ENCODE data around the gene CASQ2. TPM values are rescaled to one million over a fixed set of nuclear protein-coding genes. Genes with fewer than 3 reads are reported as not detected.

The CASQ2 gene
- total and polyA plus RNA-seq, 2 of the 13 experiments (the other 11 are each of a cell fraction or from before 2014, with no cell fraction given), result not detected

DNA sequence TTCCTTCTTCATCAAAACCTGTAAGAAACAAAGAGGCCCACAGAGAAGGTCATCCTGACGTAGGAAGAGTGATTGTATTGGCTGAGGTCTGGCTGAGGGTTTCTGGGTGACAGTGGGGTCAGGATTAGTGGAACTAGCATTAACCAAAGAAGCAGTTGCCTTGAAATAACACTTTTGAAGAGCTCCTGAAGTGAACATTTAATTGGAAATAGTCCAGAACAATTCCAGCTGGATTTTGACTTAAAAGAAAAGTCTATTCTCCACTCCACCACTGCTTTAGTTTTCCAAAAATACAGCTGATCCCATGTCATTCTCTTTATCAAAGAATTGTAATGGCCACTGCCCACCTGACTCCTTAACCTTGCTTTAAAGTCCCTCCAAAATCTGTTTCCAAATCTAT is 27.7 kb downstream of the CASQ2 start:
- Histone ChIP-seq H3K27me3 (ENCODE audit: control insufficient read depth in 1 of 2, insufficient read depth in 2 of 2, low read length in 2 of 2) (no peaks in the 10 kb centered on the region), H3K4me1 (ENCODE audit: insufficient read depth, low read length) (no peaks in the 10 kb centered on the region), H3K9ac (ENCODE audit: insufficient read depth, low read depth, low read length) (no peak overlapping the region), H3K4me2 (ENCODE audit: low read depth, low read length) (no peak overlapping the region), H3K27ac (ENCODE audit: extremely low read length, insufficient read depth, low read length) (no peak overlapping the region), H3K36me3 (replicated peaks in 1 of 2; ENCODE audit: control insufficient read depth in 1 of 2, insufficient read depth in 2 of 2, low read length in 2 of 2) (no peaks in the 10 kb centered on the region), H3K4me3 (replicated peaks in 1 of 3; ENCODE audit: insufficient read depth in 1 of 3, low read depth in 2 of 3, low read length in 3 of 3) (no peak overlapping the region), H3K9me3 (ENCODE audit: low read length) (no peaks in the 10 kb centered on the region), H2AFZ (ENCODE audit: low read length) (no peak overlapping the region), H4K20me1 (ENCODE audit: insufficient read depth, low read length) (no peaks in the 10 kb centered on the region), H3K79me2 (ENCODE audit: insufficient read depth, low read length) (no peaks in the 10 kb centered on the region)
- ChIA-PET POLR2A (no interaction called here), CTCF (ENCODE audit: low intra/inter-chr PET ratio, low total read pairs) (no interaction called here)
- no peak for TF ChIP-seq RFXAP (CRISPR knock-in tag; IDR thresholded peaks at IDR 0.05; ENCODE audit: borderline replicate concordance)
- no peak for TF ChIP-seq ZSCAN21 (CRISPR knock-in tag; IDR thresholded peaks at IDR 0.05; ENCODE audit: borderline replicate concordance)
- TF ChIP-seq GATAD1 (CRISPR knock-in tag; IDR thresholded peaks at IDR 0.05), result no peak
- no peak for TF ChIP-seq ARHGAP35 (CRISPR knock-in tag; IDR thresholded peaks at IDR 0.05; ENCODE audit: borderline replicate concordance)
- TF ChIP-seq ZNF883 (CRISPR knock-in tag; IDR thresholded peaks at IDR 0.05; ENCODE audit: not compliant biosample characterization), result no peak
- TF ChIP-seq, protein P1, sequence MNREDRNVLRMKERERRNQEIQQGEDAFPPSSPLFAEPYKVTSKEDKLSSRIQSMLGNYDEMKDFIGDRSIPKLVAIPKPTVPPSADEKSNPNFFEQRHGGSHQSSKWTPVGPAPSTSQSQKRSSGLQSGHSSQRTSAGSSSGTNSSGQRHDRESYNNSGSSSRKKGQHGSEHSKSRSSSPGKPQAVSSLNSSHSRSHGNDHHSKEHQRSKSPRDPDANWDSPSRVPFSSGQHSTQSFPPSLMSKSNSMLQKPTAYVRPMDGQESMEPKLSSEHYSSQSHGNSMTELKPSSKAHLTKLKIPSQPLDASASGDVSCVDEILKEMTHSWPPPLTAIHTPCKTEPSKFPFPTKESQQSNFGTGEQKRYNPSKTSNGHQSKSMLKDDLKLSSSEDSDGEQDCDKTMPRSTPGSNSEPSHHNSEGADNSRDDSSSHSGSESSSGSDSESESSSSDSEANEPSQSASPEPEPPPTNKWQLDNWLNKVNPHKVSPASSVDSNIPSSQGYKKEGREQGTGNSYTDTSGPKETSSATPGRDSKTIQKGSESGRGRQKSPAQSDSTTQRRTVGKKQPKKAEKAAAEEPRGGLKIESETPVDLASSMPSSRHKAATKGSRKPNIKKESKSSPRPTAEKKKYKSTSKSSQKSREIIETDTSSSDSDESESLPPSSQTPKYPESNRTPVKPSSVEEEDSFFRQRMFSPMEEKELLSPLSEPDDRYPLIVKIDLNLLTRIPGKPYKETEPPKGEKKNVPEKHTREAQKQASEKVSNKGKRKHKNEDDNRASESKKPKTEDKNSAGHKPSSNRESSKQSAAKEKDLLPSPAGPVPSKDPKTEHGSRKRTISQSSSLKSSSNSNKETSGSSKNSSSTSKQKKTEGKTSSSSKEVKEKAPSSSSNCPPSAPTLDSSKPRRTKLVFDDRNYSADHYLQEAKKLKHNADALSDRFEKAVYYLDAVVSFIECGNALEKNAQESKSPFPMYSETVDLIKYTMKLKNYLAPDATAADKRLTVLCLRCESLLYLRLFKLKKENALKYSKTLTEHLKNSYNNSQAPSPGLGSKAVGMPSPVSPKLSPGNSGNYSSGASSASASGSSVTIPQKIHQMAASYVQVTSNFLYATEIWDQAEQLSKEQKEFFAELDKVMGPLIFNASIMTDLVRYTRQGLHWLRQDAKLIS (CRISPR knock-in tag; IDR thresholded peaks at IDR 0.05), result no peak
- TF ChIP-seq SALL1 (CRISPR knock-in tag; IDR thresholded peaks at IDR 0.05), result no peak
- no peak for TF ChIP-seq KLF6 (CRISPR knock-in tag; IDR thresholded peaks at IDR 0.05)
- TF ChIP-seq, protein P2, sequence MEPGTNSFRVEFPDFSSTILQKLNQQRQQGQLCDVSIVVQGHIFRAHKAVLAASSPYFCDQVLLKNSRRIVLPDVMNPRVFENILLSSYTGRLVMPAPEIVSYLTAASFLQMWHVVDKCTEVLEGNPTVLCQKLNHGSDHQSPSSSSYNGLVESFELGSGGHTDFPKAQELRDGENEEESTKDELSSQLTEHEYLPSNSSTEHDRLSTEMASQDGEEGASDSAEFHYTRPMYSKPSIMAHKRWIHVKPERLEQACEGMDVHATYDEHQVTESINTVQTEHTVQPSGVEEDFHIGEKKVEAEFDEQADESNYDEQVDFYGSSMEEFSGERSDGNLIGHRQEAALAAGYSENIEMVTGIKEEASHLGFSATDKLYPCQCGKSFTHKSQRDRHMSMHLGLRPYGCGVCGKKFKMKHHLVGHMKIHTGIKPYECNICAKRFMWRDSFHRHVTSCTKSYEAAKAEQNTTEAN (CRISPR knock-in tag; conservative IDR thresholded peaks at IDR 0.05), result no peak
- TF ChIP-seq, protein P3, sequence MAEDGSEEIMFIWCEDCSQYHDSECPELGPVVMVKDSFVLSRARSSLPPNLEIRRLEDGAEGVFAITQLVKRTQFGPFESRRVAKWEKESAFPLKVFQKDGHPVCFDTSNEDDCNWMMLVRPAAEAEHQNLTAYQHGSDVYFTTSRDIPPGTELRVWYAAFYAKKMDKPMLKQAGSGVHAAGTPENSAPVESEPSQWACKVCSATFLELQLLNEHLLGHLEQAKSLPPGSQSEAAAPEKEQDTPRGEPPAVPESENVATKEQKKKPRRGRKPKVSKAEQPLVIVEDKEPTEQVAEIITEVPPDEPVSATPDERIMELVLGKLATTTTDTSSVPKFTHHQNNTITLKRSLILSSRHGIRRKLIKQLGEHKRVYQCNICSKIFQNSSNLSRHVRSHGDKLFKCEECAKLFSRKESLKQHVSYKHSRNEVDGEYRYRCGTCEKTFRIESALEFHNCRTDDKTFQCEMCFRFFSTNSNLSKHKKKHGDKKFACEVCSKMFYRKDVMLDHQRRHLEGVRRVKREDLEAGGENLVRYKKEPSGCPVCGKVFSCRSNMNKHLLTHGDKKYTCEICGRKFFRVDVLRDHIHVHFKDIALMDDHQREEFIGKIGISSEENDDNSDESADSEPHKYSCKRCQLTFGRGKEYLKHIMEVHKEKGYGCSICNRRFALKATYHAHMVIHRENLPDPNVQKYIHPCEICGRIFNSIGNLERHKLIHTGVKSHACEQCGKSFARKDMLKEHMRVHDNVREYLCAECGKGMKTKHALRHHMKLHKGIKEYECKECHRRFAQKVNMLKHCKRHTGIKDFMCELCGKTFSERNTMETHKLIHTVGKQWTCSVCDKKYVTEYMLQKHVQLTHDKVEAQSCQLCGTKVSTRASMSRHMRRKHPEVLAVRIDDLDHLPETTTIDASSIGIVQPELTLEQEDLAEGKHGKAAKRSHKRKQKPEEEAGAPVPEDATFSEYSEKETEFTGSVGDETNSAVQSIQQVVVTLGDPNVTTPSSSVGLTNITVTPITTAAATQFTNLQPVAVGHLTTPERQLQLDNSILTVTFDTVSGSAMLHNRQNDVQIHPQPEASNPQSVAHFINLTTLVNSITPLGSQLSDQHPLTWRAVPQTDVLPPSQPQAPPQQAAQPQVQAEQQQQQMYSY (CRISPR knock-in tag; IDR thresholded peaks at IDR 0.05), result no peak
- TF ChIP-seq, protein P4, sequence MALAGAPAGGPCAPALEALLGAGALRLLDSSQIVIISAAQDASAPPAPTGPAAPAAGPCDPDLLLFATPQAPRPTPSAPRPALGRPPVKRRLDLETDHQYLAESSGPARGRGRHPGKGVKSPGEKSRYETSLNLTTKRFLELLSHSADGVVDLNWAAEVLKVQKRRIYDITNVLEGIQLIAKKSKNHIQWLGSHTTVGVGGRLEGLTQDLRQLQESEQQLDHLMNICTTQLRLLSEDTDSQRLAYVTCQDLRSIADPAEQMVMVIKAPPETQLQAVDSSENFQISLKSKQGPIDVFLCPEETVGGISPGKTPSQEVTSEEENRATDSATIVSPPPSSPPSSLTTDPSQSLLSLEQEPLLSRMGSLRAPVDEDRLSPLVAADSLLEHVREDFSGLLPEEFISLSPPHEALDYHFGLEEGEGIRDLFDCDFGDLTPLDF (CRISPR knock-in tag; IDR thresholded peaks at IDR 0.05), result no peak
- no peak for TF ChIP-seq RXRB (CRISPR knock-in tag; IDR thresholded peaks at IDR 0.05; ENCODE audit: borderline replicate concordance)
- ATAC-seq, result no peak
- in situ Hi-C loops (cut with HindIII; ENCODE audit: extremely low pct_ligation_motif_present, low pct_unique_long_range_greater_than_20kb), result no loop called here
- no peak for DNase-seq (ENCODE audit: low spot score)
- 11% methylated on average over 1 of the region's 1 CpG for WGBS (ENCODE audit: low lambda C conversion rate)
- no peak for FAIRE-seq
- no TSS peak for BruUV-seq (replicated peaks)
- intact Hi-C loops (cut with micrococcal nuclease; ENCODE audit: unreplicated experiment), result no loop called here
